HG02852 (cell line): ENCODE data around the gene BTF3L4.
"Not testable (repeated sequence)": the region's sequence is repeated elsewhere in the genome, so short reads cannot be mapped to it uniquely, and the experiment has no call there.

Experiments
- ATAC-seq: cut with Tn5 transposase; IDR thresholded peaks from one replicate; pipeline ENCODE4 v1.9.1; 2021; ENCODE audit warnings: mild to moderate bottlenecking, moderate library complexity; ENCODE audit not compliant: unreplicated experiment

Gene BTF3L4

GRCh38 chr1:52055066-52055865 lies 829 bp upstream of the BTF3L4 start, which contains the start of gene TXNDC12:
TXNDC12 (minus strand) TSS chr1:52055191; CDS start chr1:52055096, 95 bp downstream.
- ATAC-seq: peak; percentile 41

GRCh38 chr1:52055866-52056162 lies 281 bp upstream of the BTF3L4 start:
- no peak for ATAC-seq

- peak; percentile 38 for ATAC-seq
Observed at GRCh38 chr1:52056937-52057231, 789 bp downstream of the BTF3L4 start.

- ATAC-seq: no peak
Observed at GRCh38 chr1:52057255-52057654, 1.2 kb downstream of the BTF3L4 start.

- ATAC-seq: no peak
Observed at GRCh38 chr1:52057876-52058415, 1.9 kb downstream of the BTF3L4 start.

GRCh38 chr1:52059321-52059720 lies 3.2 kb downstream of the BTF3L4 start:
- no peak for ATAC-seq

GRCh38 chr1:52059888-52060287 lies 3.8 kb downstream of the BTF3L4 start:
- no peak for ATAC-seq

GRCh38 chr1:52060822-52061221 lies 4.7 kb downstream of the BTF3L4 start:
- no peak for ATAC-seq

GRCh38 chr1:52063192-52063591 lies 7.1 kb downstream of the BTF3L4 start:
- no peak for ATAC-seq

- no peak for ATAC-seq
Observed at GRCh38 chr1:52070704-52071103, 14.6 kb downstream of the BTF3L4 start.

GRCh38 chr1:52072291-52072690 lies 16.2 kb downstream of the BTF3L4 start:
- no peak for ATAC-seq

- ATAC-seq: not testable (repeated sequence)
Observed at GRCh38 chr1:52077277-52077676, 21.2 kb downstream of the BTF3L4 start.

GRCh38 chr1:52080014-52080415 lies 23.9 kb downstream of the BTF3L4 start:
- no peak for ATAC-seq

- not testable (repeated sequence) for ATAC-seq
Observed at GRCh38 chr1:52087892-52088291, 31.8 kb downstream of the BTF3L4 start.

GRCh38 chr1:52094300-52094699 lies 38.2 kb downstream of the BTF3L4 start:
- not testable (repeated sequence) for ATAC-seq

- ATAC-seq: no peak
Observed at GRCh38 chr1:52096216-52096615, 40.1 kb downstream of the BTF3L4 start.

- no peak for ATAC-seq
Observed at GRCh38 chr1:52098139-52098871, 42.2 kb downstream of the BTF3L4 start.

GRCh38 chr1:52102336-52103013 lies 46.4 kb downstream of the BTF3L4 start:
- ATAC-seq: peak; percentile 68

- no peak for ATAC-seq
Observed at GRCh38 chr1:52111492-52111891, 55.4 kb downstream of the BTF3L4 start.

- no peak for ATAC-seq
Observed at GRCh38 chr1:52112489-52112888, 56.4 kb downstream of the BTF3L4 start.

GRCh38 chr1:52119301-52120079 lies 63.4 kb downstream of the BTF3L4 start:
- no peak for ATAC-seq
